WERI-Rb-1 (cell line): Measurements from ENCODE around the gene PIAS3.

Experiments used
- DNase-seq: peaks from one replicate; pipeline ENCODE4 v3.0.0-alpha.2; 2020
- H3K27ac ChIP-seq: fragments of 250-450 bp; sonication (Bioruptor Pico); 2 replicates; pipeline ENCODE4 v1.5.1; 2020; ENCODE audit warnings: mild to moderate bottlenecking, moderate library complexity
- H3K27me3 ChIP-seq: fragments of 250-450 bp; sonication (Bioruptor Pico); 2 replicates; pipeline ENCODE4 v1.5.1; 2021; ENCODE audit warnings: mild to moderate bottlenecking, low read depth, moderate library complexity; ENCODE audit not compliant: insufficient read depth, severe bottlenecking
- H3K36me3 ChIP-seq: fragments of 250-450 bp; sonication (Bioruptor Pico); 2 replicates; pipeline ENCODE4 v1.5.1; 2020; ENCODE audit warnings: mild to moderate bottlenecking, moderate library complexity
- H3K4me3 ChIP-seq: 2 replicates; pipeline ENCODE4 v1.5.1; 2011; ENCODE audit warnings: low read depth, mild to moderate bottlenecking, control low read depth, low read length
- H3K9me3 ChIP-seq: fragments of 250-450 bp; sonication (Bioruptor Pico); 2 replicates; pipeline ENCODE4 v1.5.1; 2021; ENCODE audit warnings: mild to moderate bottlenecking, moderate library complexity; ENCODE audit not compliant: severe bottlenecking
- CTCF ChIP-seq: IDR thresholded peaks from 2 replicates; pipeline ENCODE4 v1.5.1; 2011; ENCODE audit warnings: low read depth, mild to moderate bottlenecking, control low read depth, inconsistent platforms, low read length

PIAS3 gene

GRCh38 chr1:145891143-145891542 lies 32.3 kb upstream of the PIAS3 start:
- Histone ChIP-seq H3K4me3 (no peak overlapping the region), H3K27ac (no peak overlapping the region), H3K27me3 (no peaks in the 10 kb centered on the region), H3K9me3 (no peaks in the 10 kb centered on the region), H3K36me3 (no peaks in the 10 kb centered on the region)
- DNase-seq: no peak
- no peak for TF ChIP-seq CTCF

GRCh38 chr1:145889722-145890121 lies 30.8 kb upstream of the PIAS3 start:
- Histone ChIP-seq H3K27ac (no peak overlapping the region), H3K36me3 (no peaks in the 10 kb centered on the region), H3K27me3 (peaks cover 8% of the 10 kb centered on the region), H3K4me3 (no peak overlapping the region), H3K9me3 (no peaks in the 10 kb centered on the region)
- TF ChIP-seq CTCF: no peak
- no peak for DNase-seq

- Histone ChIP-seq H3K36me3 (no peaks in the 10 kb centered on the region), H3K27me3 (peaks cover 10% of the 10 kb centered on the region), H3K27ac (no peak overlapping the region), H3K9me3 (no peaks in the 10 kb centered on the region), H3K4me3 (no peak overlapping the region)
- TF ChIP-seq CTCF: no peak
- DNase-seq: no peak
Measured at GRCh38 chr1:145887631-145888030, 28.8 kb upstream of the PIAS3 start.

- no peak overlapping the region for H3K27ac ChIP-seq
- H3K9me3 ChIP-seq: no peaks in the 10 kb centered on the region
- no peak overlapping the region for H3K4me3 ChIP-seq
- no peak for DNase-seq
- peaks cover 10% of the 10 kb centered on the region for H3K27me3 ChIP-seq
- no peak for TF ChIP-seq CTCF
- no peaks in the 10 kb centered on the region for H3K36me3 ChIP-seq
Measured at GRCh38 chr1:145886816-145887215, 27.9 kb upstream of the PIAS3 start.

GRCh38 chr1:145886390-145886789 lies 27.5 kb upstream of the PIAS3 start:
- DNase-seq: no peak
- no peak for TF ChIP-seq CTCF
- Histone ChIP-seq H3K4me3 (peak overlapping the region; percentile 66), H3K27ac (no peak overlapping the region), H3K36me3 (no peaks in the 10 kb centered on the region), H3K27me3 (peaks cover 10% of the 10 kb centered on the region), H3K9me3 (no peaks in the 10 kb centered on the region)

- H3K4me3 ChIP-seq: peak within 1 kb of the TSS; percentile 66
- no peaks in the 10 kb centered on the region for H3K9me3 ChIP-seq
- H3K27me3 ChIP-seq: peaks cover 10% of the 10 kb centered on the region
- H3K36me3 ChIP-seq: no peaks in the 10 kb centered on the region
- no peak within 1 kb of the TSS for H3K27ac ChIP-seq
- TF ChIP-seq CTCF: no peak
- DNase-seq: peak; percentile 95
Measured at GRCh38 chr1:145885738-145886287, 26.9 kb upstream of the PIAS3 start, which contains the start of gene ANKRD35. Gene ANKRD35 (minus strand): TSS chr1:145885866. CDS start chr1:145885758, 108 bp downstream.
